ENCODE measurements around the gene KREMEN1.

KREMEN1 gene

GRCh38 chr22:29154364-29155048 lies 81.7 kb downstream of the KREMEN1 start:
- DNase-seq = peak; percentile 64

GRCh38 chr22:29155966-29156365 lies 83.1 kb downstream of the KREMEN1 start:
- DNase-seq = no peak

GRCh38 chr22:29156507-29156906 lies 83.7 kb downstream of the KREMEN1 start:
- no peak for DNase-seq

DNA sequence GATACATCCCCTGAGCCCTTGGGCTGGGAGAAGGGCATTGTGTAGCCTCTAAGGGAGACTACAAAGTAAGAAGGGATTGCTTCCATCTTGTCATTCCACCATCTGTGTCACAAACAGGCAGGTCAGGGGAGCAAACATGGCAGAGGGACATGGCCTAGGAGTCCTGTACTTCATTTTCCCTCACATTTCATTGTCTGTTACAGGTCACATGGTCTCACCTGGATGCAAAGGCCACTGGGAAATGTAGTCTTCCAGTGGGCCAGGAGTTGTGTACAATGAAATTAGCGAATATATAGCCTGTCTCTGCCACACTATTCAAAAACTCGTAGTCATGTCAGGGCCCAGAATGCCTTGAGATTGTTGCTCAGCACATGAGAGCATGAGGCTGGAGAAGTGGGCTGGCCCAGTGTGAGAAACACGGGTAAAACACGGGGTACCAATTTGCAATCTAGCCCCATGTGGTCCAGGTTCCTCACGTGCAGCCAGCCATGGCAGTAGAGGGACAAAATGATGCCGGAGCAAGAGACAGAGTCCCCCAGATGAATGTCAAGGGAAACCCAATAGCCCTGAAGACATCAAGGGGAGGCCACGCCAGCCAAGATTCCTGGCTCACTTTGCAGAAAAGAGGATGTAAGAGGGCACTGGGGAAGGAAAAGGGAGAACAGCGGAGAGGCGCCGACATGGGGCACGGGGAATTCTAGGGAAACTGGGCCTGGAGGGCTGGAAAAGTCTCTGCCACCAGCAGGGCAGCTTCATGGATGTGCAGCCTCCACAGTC lies 85.1 kb downstream of the KREMEN1 start:
- no peak for DNase-seq

DNA sequence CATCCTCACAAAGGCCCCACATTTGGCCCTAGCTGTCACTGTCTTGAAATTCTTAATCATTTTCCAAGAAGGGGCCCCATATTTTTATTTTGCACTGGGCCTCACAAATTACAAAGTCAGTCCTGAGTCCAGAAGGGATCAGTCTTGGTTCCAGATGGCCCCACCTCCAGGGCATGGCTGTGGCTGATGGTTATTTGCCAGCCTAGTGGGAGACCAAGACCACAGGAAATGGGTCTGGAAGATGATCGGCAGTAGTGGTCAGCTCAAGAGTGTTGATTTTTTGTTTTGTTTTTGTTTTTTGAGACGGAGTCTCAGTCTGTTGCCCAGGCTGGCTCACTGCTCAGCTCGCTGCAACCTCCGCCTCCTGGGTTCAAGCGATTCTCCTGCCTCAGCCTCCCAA lies 85.7 kb downstream of the KREMEN1 start:
- DNase-seq = no peak

- DNase-seq = no peak
Observed at GRCh38 chr22:29163808-29164207, 91.0 kb downstream of the KREMEN1 start.

DNA sequence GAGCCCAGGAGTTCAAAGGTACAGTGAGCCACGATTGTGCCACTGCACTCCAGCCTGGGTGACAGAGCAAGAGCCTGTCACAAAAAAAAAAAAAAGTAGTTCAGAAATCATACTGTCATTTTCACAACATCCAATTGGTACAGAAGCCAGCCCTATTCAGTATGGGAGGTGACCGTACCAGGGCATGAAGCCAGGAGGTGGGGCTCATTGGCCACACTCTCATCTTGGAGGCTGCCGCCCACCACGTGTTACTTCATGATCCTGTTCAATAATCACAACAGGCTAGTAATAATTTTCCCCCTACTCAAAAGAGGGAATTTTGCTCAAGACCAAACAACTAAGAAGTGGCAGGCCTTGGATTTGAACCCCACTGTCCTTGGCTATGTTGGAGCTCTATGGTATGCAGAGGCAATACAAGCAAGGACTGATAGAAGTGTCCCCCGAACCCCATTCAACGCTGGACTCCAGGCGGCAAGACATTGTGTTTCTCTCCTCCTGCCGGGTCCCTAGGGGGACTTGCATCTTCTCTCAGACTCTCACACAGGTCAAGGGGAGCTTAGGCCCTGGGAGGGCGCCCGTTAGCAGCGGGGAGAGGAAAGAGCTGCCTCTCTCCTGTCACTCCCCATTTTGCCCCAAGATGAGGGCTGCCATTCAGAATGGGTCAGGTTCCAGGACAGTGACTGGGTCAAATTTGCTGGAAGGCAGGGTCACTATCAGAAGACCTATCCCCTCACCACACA lies 92.7 kb downstream of the KREMEN1 start:
- DNase-seq = no peak

GRCh38 chr22:29166180-29166579 lies 93.3 kb downstream of the KREMEN1 start:
- DNase-seq = no peak

GRCh38 chr22:29167032-29167911 lies 94.4 kb downstream of the KREMEN1 start:
- no peak for DNase-seq

- no peak for DNase-seq
Observed at GRCh38 chr22:29171721-29172120, 98.9 kb downstream of the KREMEN1 start.

DNA sequence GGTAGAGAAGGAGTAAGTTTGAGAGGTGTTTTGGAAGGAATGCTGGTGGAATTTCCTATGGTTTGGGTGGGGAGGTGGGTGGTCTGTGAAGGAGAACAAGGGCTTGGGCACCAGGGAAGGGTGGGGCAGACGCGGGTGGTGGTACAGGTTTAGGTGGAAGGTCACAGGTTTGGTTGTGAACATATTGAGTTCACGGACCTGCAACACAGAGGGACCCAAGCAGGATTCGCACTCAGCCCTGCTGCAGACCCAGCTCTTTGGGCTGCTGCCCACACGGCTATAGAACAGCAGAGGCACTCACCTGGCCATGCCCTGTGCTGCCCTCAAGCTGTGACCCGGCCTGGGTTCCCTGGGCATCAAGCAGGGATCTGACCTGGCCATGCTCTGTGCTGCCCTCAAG lies 99.4 kb downstream of the KREMEN1 start:
- no peak for DNase-seq

DNA sequence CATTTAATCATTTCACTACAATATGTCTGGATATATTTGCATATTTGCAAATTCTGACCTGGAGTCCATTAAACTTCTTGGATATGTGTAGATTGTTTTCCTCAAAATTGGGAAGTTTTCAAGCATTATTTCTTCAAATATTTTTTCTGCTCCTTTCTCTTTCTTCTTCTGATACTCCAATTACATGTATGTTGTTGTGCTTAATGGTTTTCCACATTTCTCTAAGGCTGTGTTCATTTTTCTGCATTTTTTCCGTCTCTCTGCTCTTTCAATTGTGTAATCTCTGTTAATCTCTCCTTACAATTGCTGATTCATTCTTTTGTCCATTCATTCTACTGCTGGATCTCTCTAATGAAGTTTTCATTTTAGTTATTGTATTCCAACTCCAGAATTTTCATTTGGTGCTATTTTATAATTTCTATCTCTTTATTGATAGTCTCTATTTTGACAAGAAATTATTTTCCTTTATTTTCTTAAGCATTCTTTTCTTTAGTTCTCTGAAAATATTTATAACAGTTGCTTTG lies 102.5 kb downstream of the KREMEN1 start:
- DNase-seq = no peak

DNA sequence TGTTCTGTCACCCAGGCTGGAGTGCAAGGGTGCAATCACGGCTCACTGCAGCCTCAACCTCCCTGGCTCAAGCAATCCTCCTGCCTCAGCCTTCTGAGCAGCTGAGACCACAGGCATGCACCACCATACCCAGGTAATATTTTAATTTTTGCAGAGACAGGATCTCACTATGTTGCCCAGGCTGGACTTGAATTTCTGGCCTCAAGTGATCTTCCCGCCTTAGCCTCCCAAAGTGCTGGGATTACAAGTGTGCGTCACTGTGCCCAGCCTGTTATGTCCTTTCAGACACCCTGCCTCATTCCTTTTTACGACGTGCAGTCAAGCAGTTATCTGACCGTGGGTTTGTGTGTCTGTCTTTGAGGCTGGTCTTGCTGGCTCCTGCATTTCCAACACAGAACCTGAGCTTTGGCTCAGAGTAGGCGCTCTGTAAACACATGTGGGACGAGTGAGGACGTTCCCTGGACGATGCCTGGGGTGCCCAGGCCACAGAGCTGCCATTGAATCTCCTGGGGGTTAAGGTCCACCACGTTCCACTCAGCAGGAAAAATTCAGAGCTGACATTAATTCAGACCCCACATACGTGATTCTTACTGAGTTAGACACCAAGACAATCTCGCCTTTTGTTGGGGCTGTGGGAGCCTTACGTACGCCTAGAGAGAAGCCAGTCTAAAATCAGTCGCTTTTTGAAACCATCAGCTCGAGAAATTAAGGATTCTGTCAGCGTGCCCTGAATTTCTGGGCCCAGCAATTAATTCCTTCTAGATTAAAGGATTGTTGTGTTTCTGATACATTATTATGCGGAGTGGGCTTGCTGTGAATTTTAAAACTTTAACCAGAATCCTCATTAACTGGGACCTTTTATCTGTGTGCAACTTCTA lies 111.4 kb downstream of the KREMEN1 start:
- DNase-seq = no peak

DNA sequence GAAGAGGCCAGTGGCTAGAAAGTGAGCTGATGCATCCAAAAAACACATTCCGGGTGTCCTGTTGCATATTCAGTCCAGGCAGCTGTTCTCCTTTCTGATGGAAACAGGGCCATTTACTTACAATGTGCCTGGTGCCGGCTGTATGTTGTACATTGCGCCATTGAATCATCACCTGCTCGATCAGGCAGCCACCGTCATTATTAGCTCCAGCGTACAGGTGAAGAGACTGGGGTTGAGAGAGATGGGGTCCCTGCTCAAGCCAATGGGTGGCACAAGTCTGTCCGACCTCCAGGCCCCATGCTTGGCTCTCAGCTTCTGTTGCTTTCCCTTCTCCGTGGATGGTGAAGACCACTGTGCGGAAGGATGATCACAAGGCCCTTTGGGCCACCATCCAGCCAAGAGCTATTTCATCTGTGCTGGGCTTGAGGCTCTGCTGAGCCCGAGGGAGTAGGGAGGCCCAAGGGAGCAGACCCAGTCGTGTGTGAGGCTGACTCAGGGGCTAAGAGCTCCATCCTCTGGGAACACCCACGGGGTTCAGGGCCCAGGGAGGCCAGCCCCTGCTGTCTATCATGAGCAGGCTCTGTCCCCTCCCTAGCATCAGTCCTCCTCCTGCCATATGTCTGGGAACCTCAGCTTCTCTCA lies 112.1 kb downstream of the KREMEN1 start:
- no peak for DNase-seq

GRCh38 chr22:29186302-29186701 lies 113.5 kb downstream of the KREMEN1 start:
- no peak for DNase-seq

- DNase-seq = no peak
Observed at GRCh38 chr22:29187831-29188230, 115.0 kb downstream of the KREMEN1 start.

DNA sequence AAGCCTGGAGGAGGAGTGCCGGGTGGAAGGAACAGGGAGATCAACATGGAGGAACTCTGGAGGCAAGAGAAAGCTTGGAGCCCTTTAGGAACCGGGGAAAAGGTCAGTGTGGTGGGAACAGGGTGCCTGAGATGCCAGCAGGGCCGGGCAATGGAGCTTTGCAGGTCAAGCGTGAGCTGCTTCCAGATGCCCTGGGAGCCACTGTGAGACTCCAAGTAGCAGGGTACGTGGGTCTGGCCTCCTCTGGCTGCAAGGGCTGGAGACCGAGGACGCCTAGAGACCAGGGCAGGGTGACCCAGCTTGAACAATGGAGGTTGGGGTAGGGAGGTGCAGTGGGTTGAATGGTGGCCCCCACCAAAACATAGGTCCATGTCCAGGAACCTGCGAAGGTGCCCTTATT lies 117.2 kb downstream of the KREMEN1 start:
- no peak for DNase-seq

DNA sequence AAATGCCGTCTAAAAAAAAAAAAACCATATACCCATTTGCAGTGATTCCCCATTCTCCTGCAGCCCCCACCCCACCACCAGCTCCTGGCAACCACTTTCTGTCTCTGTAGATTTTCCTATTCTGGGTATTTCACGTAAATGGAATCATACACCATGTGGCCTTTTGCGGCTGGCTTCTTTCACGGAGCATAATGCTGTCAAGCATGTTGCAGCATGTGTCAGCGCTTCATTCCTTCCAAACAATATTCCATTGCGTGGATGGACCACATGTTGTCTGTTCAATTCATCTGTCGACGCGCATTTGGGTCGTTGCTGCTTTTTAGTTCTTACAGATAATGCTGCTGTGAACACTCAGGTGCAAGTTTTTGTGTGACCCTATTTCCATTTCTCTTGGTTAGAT lies 118.1 kb downstream of the KREMEN1 start:
- no peak for DNase-seq

GRCh38 chr22:29193021-29193420 lies 120.2 kb downstream of the KREMEN1 start:
- no peak for DNase-seq

- no peak for DNase-seq
Observed at GRCh38 chr22:29194184-29194583, 121.3 kb downstream of the KREMEN1 start.

Measured in NCI-H1092 treated with DMSO at 0.1 percent for 48 hours (cell line).